ENCODE data around the gene NFE2. TPM values are rescaled to one million over a fixed set of nuclear protein-coding genes. Genes with fewer than 3 reads are reported as not detected.
"Not testable (repeated sequence)": the region's sequence is repeated elsewhere in the genome, so short reads cannot be mapped to it uniquely, and the experiment has no call there.

Gene NFE2
- total RNA-seq, 1 donor from 2014 or later: 4.3 TPM

GRCh38 chr12:54282949-54283593 lies 17.7 kb downstream of the NFE2 start:
- DNase-seq: no peak

- not testable (repeated sequence) for DNase-seq
Measured at GRCh38 chr12:54281694-54282093, 19.1 kb downstream of the NFE2 start.

GRCh38 chr12:54281261-54281638 lies 19.6 kb downstream of the NFE2 start:
- not testable (repeated sequence) for DNase-seq

- peak; percentile 100 for DNase-seq
Measured at GRCh38 chr12:54280468-54281260, 20.2 kb downstream of the NFE2 start, which contains the start of gene HNRNPA1. Gene HNRNPA1, plus strand, starts transcription at chr12:54280726. Its CDS starts 82 bp downstream, at chr12:54280808.

GRCh38 chr12:54279632-54280467 lies 21.0 kb downstream of the NFE2 start, which contains the start of gene CBX5:
Gene CBX5, minus strand, starts transcription at chr12:54280122. Its CDS starts 22,472 bp downstream, at chr12:54257650.
- peak; percentile 100 for DNase-seq

GRCh38 chr12:54279227-54279631 lies 21.6 kb downstream of the NFE2 start:
- DNase-seq: no peak

- DNase-seq: no peak
Measured at GRCh38 chr12:54277823-54278276, 23.0 kb downstream of the NFE2 start.

GRCh38 chr12:54276368-54276767 lies 24.4 kb downstream of the NFE2 start:
- DNase-seq: no peak

GRCh38 chr12:54273981-54274380 lies 26.8 kb downstream of the NFE2 start:
- peak; percentile 59 for DNase-seq

- DNase-seq: no peak
Measured at GRCh38 chr12:54272214-54272613, 28.6 kb downstream of the NFE2 start.

GRCh38 chr12:54270345-54270744 lies 30.5 kb downstream of the NFE2 start:
- DNase-seq: no peak

- no peak for DNase-seq
Measured at GRCh38 chr12:54266852-54267251, 34.0 kb downstream of the NFE2 start.

- no peak for DNase-seq
Measured at GRCh38 chr12:54265364-54265812, 35.4 kb downstream of the NFE2 start.

- DNase-seq: no peak
Measured at GRCh38 chr12:54262403-54262925, 38.4 kb downstream of the NFE2 start.

GRCh38 chr12:54261815-54262402 lies 38.9 kb downstream of the NFE2 start:
- DNase-seq: no peak

- peak; percentile 97 for DNase-seq
Measured at GRCh38 chr12:54259194-54260011, 41.4 kb downstream of the NFE2 start.

GRCh38 chr12:54258201-54258681 lies 42.6 kb downstream of the NFE2 start:
- peak; percentile 60 for DNase-seq

GRCh38 chr12:54257332-54257731 lies 43.5 kb downstream of the NFE2 start:
- DNase-seq: no peak

- no peak for DNase-seq
Measured at GRCh38 chr12:54253240-54253639, 47.6 kb downstream of the NFE2 start.

- peak; percentile 68 for DNase-seq
Measured at GRCh38 chr12:54251667-54252284, 49.0 kb downstream of the NFE2 start.

Measured in tongue (tissue), 2 donors.